GM12874 (cell line): ENCODE results near the gene EPAS1.

Source experiments
- CTCF ChIP-seq: IDR thresholded peaks from 2 replicates; pipeline ENCODE4 v1.5.1; 2011; ENCODE audit warnings: low read depth, mild to moderate bottlenecking, control low read depth, low read length, moderate library complexity; ENCODE audit not compliant: insufficient read depth

Gene EPAS1

GRCh38 chr2:46273919-46274318 lies 23.3 kb upstream of the EPAS1 start:
- no peak for TF ChIP-seq CTCF

- no peak for TF ChIP-seq CTCF
Observed at GRCh38 chr2:46274586-46274985, 22.6 kb upstream of the EPAS1 start.

- no peak for TF ChIP-seq CTCF
Observed at GRCh38 chr2:46275995-46276394, 21.2 kb upstream of the EPAS1 start.

- no peak for TF ChIP-seq CTCF
Observed at GRCh38 chr2:46276642-46277041, 20.6 kb upstream of the EPAS1 start.

GRCh38 chr2:46277431-46278190 lies 19.6 kb upstream of the EPAS1 start:
- TF ChIP-seq CTCF, result no peak

GRCh38 chr2:46278952-46279351 lies 18.3 kb upstream of the EPAS1 start:
- no peak for TF ChIP-seq CTCF

- TF ChIP-seq CTCF, result no peak
Observed at GRCh38 chr2:46281939-46282338, 15.3 kb upstream of the EPAS1 start.
